Measurements from ENCODE around the gene CACNG3.

- no peak for TF ChIP-seq EP300 (IDR thresholded peaks at IDR 0.05)
- TF ChIP-seq, protein P1, sequence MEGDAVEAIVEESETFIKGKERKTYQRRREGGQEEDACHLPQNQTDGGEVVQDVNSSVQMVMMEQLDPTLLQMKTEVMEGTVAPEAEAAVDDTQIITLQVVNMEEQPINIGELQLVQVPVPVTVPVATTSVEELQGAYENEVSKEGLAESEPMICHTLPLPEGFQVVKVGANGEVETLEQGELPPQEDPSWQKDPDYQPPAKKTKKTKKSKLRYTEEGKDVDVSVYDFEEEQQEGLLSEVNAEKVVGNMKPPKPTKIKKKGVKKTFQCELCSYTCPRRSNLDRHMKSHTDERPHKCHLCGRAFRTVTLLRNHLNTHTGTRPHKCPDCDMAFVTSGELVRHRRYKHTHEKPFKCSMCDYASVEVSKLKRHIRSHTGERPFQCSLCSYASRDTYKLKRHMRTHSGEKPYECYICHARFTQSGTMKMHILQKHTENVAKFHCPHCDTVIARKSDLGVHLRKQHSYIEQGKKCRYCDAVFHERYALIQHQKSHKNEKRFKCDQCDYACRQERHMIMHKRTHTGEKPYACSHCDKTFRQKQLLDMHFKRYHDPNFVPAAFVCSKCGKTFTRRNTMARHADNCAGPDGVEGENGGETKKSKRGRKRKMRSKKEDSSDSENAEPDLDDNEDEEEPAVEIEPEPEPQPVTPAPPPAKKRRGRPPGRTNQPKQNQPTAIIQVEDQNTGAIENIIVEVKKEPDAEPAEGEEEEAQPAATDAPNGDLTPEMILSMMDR (IDR thresholded peaks at IDR 0.05): no peak
- no peak for TF ChIP-seq POLR2AphosphoS5 (IDR thresholded peaks at IDR 0.05)
These were observed 21.4 kb upstream of the CACNG3 start for GRCh38 chr16:24234737-24235136.
